ENCODE measurements around the gene CCDC198. TPM values are rescaled to one million over a fixed set of nuclear protein-coding genes. Genes with fewer than 3 reads are reported as not detected.
A peak's percentile ranks its signal among the peaks of the same experiment; 100 is the strongest.

The CCDC198 gene
- polyA plus RNA-seq, 1 experiment = not detected

DNA sequence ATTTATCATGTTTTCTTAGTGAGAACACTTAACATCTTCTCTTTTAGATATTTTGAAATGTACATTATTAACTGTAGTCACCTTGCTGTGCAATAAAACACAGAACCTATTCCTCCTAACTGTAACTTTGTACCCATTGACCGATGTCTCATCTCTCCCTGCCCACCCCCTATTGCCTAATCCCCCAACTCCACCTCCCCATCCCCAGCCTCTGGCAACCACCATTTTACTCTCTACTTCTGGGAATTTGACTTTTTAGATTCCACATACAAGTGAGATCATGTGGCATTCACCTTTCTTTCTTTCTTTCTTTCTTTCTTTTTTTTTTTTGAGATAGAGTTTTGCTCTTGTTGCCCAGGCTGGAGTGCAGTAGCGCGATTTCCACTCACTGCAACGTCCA lies 4.4 kb upstream of the CCDC198 start:
- H3K36me3 ChIP-seq (ENCODE audit: control insufficient read depth, insufficient read depth, low read length) = no peaks in the 10 kb centered on the region
- H3K4me3 ChIP-seq (ENCODE audit: low read depth, low read length) = no peak overlapping the region
- ChIA-PET CTCF (no interaction called here), POLR2A (no interaction called here)
- no peak for DNase-seq (ENCODE audit: low read depth)
- H3K27me3 ChIP-seq (ENCODE audit: control insufficient read depth, insufficient read depth, low read length) = no peaks in the 10 kb centered on the region
- TF ChIP-seq, protein P1, sequence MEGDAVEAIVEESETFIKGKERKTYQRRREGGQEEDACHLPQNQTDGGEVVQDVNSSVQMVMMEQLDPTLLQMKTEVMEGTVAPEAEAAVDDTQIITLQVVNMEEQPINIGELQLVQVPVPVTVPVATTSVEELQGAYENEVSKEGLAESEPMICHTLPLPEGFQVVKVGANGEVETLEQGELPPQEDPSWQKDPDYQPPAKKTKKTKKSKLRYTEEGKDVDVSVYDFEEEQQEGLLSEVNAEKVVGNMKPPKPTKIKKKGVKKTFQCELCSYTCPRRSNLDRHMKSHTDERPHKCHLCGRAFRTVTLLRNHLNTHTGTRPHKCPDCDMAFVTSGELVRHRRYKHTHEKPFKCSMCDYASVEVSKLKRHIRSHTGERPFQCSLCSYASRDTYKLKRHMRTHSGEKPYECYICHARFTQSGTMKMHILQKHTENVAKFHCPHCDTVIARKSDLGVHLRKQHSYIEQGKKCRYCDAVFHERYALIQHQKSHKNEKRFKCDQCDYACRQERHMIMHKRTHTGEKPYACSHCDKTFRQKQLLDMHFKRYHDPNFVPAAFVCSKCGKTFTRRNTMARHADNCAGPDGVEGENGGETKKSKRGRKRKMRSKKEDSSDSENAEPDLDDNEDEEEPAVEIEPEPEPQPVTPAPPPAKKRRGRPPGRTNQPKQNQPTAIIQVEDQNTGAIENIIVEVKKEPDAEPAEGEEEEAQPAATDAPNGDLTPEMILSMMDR (IDR thresholded peaks at IDR 0.05; ENCODE audit: insufficient read depth, low read depth, low read length) = no peak

DNA sequence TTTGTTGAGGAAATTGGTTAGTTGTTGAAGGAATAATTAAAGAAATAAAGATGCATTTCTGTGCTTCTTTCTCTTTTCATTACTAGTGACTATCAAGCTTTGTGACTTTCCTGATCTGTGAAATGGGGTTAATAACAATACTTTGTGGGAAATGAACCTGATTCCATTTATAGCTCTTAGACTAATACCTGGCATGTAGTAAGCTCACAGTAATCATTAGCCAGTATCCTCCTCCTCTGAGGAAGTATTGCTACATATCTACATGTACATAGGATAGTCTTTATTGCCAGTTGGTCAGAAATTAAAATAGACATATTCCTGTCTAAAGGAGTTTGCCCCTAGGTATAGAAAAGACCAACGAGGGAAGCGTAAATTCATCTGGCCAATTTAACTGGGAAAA lies 1.8 kb upstream of the CCDC198 start:
- Histone ChIP-seq H3K27me3 (ENCODE audit: control insufficient read depth, insufficient read depth, low read length) (no peaks in the 10 kb centered on the region), H3K4me3 (ENCODE audit: low read depth, low read length) (no peak overlapping the region), H3K36me3 (ENCODE audit: control insufficient read depth, insufficient read depth, low read length) (no peaks in the 10 kb centered on the region)
- POLR2A ChIA-PET = interaction anchor here (0.7 kb wide), 1 partner anchor 57 kb away, joined by 3 read pairs; no protein-coding TSS in a partner anchor
- CTCF ChIA-PET = interaction anchor here (0.5 to 1.3 kb wide), 2 partner anchors 205 to 577 kb away, joined by 3 read pairs; no protein-coding TSS in a partner anchor
- TF ChIP-seq, protein P1 (IDR thresholded peaks at IDR 0.05; ENCODE audit: insufficient read depth, low read depth, low read length) = no peak
- DNase-seq (ENCODE audit: low read depth) = no peak

DNA sequence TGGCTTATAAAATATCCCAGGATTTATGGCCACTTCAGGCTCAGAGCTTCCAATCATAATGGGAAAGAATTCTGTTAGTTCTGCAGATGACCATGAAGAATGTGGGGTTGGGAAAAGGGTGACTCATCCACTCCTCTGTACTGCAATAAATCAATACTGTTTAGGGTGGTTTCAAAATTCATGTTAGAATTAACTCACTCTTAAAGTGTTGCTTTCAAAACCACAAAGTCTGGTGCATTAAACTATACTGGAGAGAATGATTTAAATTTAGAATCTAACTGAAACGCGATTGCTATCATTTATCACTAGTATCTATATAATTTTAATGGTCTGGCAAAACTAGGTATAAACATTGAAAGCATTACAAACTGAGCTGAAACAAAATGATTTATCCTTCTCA lies 798 bp downstream of the CCDC198 start:
- H3K27me3 ChIP-seq (ENCODE audit: control insufficient read depth, insufficient read depth, low read length) = no peaks in the 10 kb centered on the region
- TF ChIP-seq, protein P1 (IDR thresholded peaks at IDR 0.05; ENCODE audit: insufficient read depth, low read depth, low read length) = no peak
- H3K4me3 ChIP-seq (ENCODE audit: low read depth, low read length) = no peak overlapping the region
- DNase-seq (ENCODE audit: low read depth) = peak; percentile 28
- CTCF ChIA-PET = interaction anchor here (0.6 kb wide), 1 partner anchor 657 kb away, joined by 3 read pairs; no protein-coding TSS in a partner anchor
- no peaks in the 10 kb centered on the region for H3K36me3 ChIP-seq (ENCODE audit: control insufficient read depth, insufficient read depth, low read length)
- POLR2A ChIA-PET = no interaction called here

DNA sequence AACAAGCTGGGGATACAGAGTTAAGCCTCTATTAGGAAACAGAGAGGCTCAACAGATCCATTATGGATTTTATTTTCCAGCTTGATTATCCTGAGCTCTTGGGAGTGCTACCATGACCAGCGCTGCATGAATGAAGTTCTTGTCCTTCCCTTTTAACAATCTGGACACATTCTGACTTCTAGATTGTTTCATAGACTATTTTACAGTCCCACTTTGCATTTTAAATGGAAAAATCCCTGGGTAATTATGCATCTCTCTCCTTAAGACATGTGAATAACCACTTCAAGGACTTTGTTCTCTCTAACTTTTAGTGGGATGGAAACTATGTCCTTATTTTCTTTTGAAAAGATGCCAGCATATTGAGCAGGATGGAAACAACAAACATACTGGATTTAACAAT lies 2.0 kb downstream of the CCDC198 start:
- DNase-seq (ENCODE audit: low read depth) = no peak
- Histone ChIP-seq H3K27me3 (ENCODE audit: control insufficient read depth, insufficient read depth, low read length) (no peaks in the 10 kb centered on the region), H3K36me3 (ENCODE audit: control insufficient read depth, insufficient read depth, low read length) (no peaks in the 10 kb centered on the region), H3K4me3 (ENCODE audit: low read depth, low read length) (no peak overlapping the region)
- TF ChIP-seq, protein P1 (IDR thresholded peaks at IDR 0.05; ENCODE audit: insufficient read depth, low read depth, low read length) = no peak
- ChIA-PET CTCF (no interaction called here), POLR2A (no interaction called here)

DNA sequence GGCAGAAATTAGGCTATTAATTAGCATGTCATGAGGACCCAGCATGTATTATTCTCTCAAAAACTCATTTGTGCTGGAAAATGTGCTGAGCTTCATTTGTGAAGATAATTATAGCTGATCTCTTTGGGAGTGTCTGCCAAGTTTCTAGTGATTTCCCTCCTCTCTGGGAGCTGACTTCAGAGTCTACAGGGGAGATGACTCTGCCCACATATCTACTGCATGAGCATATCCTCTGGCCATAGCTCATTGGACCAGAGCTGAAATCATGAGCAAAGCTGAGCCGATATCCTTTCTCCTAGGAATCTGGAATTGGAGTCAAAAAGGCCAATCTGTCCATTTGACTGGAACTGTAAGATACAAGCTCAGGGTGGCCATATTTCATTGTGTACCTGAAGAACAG lies 5.9 kb downstream of the CCDC198 start:
- DNase-seq (ENCODE audit: low read depth) = no peak
- no peaks in the 10 kb centered on the region for H3K36me3 ChIP-seq (ENCODE audit: control insufficient read depth, insufficient read depth, low read length)
- H3K27me3 ChIP-seq (ENCODE audit: control insufficient read depth, insufficient read depth, low read length) = 0 out of 2 replicates have a peak, but pooled peaks cover 2% of the 10 kb centered on the region
- ChIA-PET CTCF (interaction anchor here (0.7 to 3.2 kb wide), 10 partner anchors 10 to 589 kb away, joined by 3 to 13 read pairs (median 3); no protein-coding TSS in a partner anchor), POLR2A (no interaction called here)
- no peak overlapping the region for H3K4me3 ChIP-seq (ENCODE audit: low read depth, low read length)
- TF ChIP-seq, protein P1 (IDR thresholded peaks at IDR 0.05; ENCODE audit: insufficient read depth, low read depth, low read length) = no peak

Measured in BJ (cell line).